Mammary epithelial cell (primary cell): ENCODE results near the gene TAF7.
"Not testable (repeated sequence)": the region's sequence is repeated elsewhere in the genome, so short reads cannot be mapped to it uniquely, and the experiment has no call there.

ENCODE experiments used
- CTCF ChIP-seq, 2 donors: IDR thresholded peaks in 1 of 2; conservative IDR thresholded peaks in 1 of 2; 2 replicates each; pipeline ENCODE4 v1.5.1; 2011 to 2012; ENCODE audit warnings: inconsistent platforms in 2 of 2, low read length in 2 of 2, mild to moderate bottlenecking in 2 of 2, control low read depth in 1 of 2, low read depth in 1 of 2; ENCODE audit not compliant: insufficient read depth in 1 of 2; ENCODE audit errors: extremely low read depth in 1 of 2
- EZH2 ChIP-seq: IDR thresholded peaks from 2 replicates; pipeline ENCODE4 v1.6.1; 2012; ENCODE audit warnings: low read length, inconsistent platforms, borderline replicate concordance

DNA sequence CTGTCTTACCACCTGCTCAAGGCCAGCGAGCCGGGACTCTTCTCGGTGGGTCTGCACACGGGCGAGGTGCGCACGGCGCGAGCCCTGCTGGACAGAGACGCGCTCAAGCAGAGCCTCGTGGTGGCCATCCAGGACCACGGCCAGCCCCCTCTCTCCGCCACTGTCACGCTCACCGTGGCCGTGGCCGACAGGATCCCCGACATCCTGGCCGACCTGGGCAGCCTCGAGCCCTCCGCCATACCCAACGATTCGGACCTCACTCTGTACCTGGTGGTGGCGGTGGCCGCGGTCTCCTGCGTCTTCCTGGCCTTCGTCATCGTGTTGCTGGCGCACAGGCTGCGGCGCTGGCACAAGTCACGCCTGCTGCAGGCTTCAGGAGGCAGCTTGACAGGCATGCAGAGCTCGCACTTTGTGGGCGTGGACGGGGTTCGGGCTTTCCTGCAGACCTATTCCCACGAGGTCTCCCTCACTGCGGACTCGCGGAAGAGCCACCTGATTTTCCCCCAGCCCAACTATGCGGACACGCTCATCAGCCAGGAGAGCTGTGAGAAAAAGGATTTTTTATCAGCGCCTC, 20.3 kb upstream of the TAF7 start:
- TF ChIP-seq CTCF (conservative IDR thresholded peaks at IDR 0.05 in 1 of 2, IDR thresholded peaks at IDR 0.05 in 1 of 2; ENCODE audit: extremely low read depth in 1 of 2, insufficient read depth in 1 of 2, low read depth in 1 of 2, low read length in 2 of 2); EZH2: not testable (repeated sequence)
